PFSK-1 (cell line): Measurements from ENCODE around the gene CD2BP2.

ENCODE experiments used
- FOXP2 ChIP-seq: optimal IDR thresholded peaks from 2 replicates; pipeline ENCODE3; 2011; ENCODE audit warnings: borderline replicate concordance, control low read depth, inconsistent platforms; ENCODE audit not compliant: insufficient read depth; ENCODE audit errors: extremely low read length, extremely low read depth
- POLR2AphosphoS5 ChIP-seq: IDR thresholded peaks from 2 replicates; pipeline ENCODE4 v1.6.1; 2012; ENCODE audit warnings: low read depth, mild to moderate bottlenecking, control low read depth, low read length, moderate library complexity
- REST ChIP-seq, 2 experiments: IDR thresholded peaks; 2 replicates each; pipeline versions ENCODE4 v1.6.1 to v1.8.0; 2011 to 2012; ENCODE audit warnings: low read depth in 2 of 2, low read length in 2 of 2, control low read depth in 1 of 2, inconsistent platforms in 1 of 2, mild to moderate bottlenecking in 1 of 2, moderate library complexity in 1 of 2; ENCODE audit not compliant: insufficient read depth in 1 of 2
- SIN3A ChIP-seq: IDR thresholded peaks from 2 replicates; pipeline ENCODE4 v1.6.1; 2012; ENCODE audit warnings: mild to moderate bottlenecking, low read length, moderate library complexity, borderline replicate concordance; ENCODE audit not compliant: insufficient read depth
- TAF1 ChIP-seq: IDR thresholded peaks from 2 replicates; pipeline ENCODE4 v1.6.1; 2012; ENCODE audit warnings: low read length, control low read depth, borderline replicate concordance; ENCODE audit not compliant: insufficient read depth

The CD2BP2 gene

GRCh38 chr16:30355954-30356308, 823 bp upstream of the CD2BP2 start:
- TF ChIP-seq TAF1 (no peak), POLR2AphosphoS5 (no peak), FOXP2 (no peak), SIN3A (no peak), REST (IDR thresholded peaks at IDR 0.05; ENCODE audit: insufficient read depth in 1 of 2, low read depth in 2 of 2, low read length in 2 of 2) (no peak)

GRCh38 chr16:30354423-30355143, 525 bp downstream of the CD2BP2 start:
- TF ChIP-seq POLR2AphosphoS5 (no peak), REST (IDR thresholded peaks at IDR 0.05; ENCODE audit: insufficient read depth in 1 of 2, low read depth in 2 of 2, low read length in 2 of 2) (no peak), TAF1 (no peak), SIN3A (no peak), FOXP2 (no peak)

- TF ChIP-seq FOXP2: no peak
- no peak for TF ChIP-seq TAF1
- no peak for TF ChIP-seq SIN3A
- no peak for TF ChIP-seq POLR2AphosphoS5
- TF ChIP-seq REST (IDR thresholded peaks at IDR 0.05; ENCODE audit: insufficient read depth in 1 of 2, low read depth in 2 of 2, low read length in 2 of 2): no peak
These were observed 1.5 kb downstream of the CD2BP2 start for GRCh38 chr16:30353438-30354129.

GRCh38 chr16:30352488-30353401, 2.4 kb downstream of the CD2BP2 start:
- no peak for TF ChIP-seq TAF1

- TF ChIP-seq FOXP2: no peak
- no peak for TF ChIP-seq TAF1
- TF ChIP-seq SIN3A: no peak
- no peak for TF ChIP-seq POLR2AphosphoS5
- TF ChIP-seq REST (IDR thresholded peaks at IDR 0.05; ENCODE audit: insufficient read depth in 1 of 2, low read depth in 2 of 2, low read length in 2 of 2): no peak
These were observed 3.3 kb downstream of the CD2BP2 start for GRCh38 chr16:30351586-30352419.
